NOMO-1 treated with DMSO at 0.1 percent for 48 hours (cell line): ENCODE data around the gene PCBD1.

Source experiments
- DNase-seq: peaks from one replicate; lab custom pipeline; 2025; ENCODE audit not compliant: unreplicated experiment; lab: John Stamatoyannopoulos, UW

Gene PCBD1

GRCh38 chr10:70917635-70918034 lies 29.3 kb upstream of the PCBD1 start:
- DNase-seq: no peak

- DNase-seq: no peak
Measured at GRCh38 chr10:70917226-70917625, 28.9 kb upstream of the PCBD1 start.

- no peak for DNase-seq
Measured at GRCh38 chr10:70916241-70916640, 27.9 kb upstream of the PCBD1 start.

GRCh38 chr10:70915806-70916205 lies 27.4 kb upstream of the PCBD1 start:
- no peak for DNase-seq

- no peak for DNase-seq
Measured at GRCh38 chr10:70915206-70915605, 26.8 kb upstream of the PCBD1 start.

- DNase-seq: no peak
Measured at GRCh38 chr10:70914316-70914864, 26.0 kb upstream of the PCBD1 start.

- no peak for DNase-seq
Measured at GRCh38 chr10:70913893-70914240, 25.5 kb upstream of the PCBD1 start.

GRCh38 chr10:70913191-70913892 lies 25.0 kb upstream of the PCBD1 start:
- no peak for DNase-seq

GRCh38 chr10:70912556-70912955 lies 24.2 kb upstream of the PCBD1 start:
- no peak for DNase-seq

GRCh38 chr10:70911386-70911785 lies 23.0 kb upstream of the PCBD1 start:
- DNase-seq: no peak

- no peak for DNase-seq
Measured at GRCh38 chr10:70910486-70911341, 22.3 kb upstream of the PCBD1 start.

- no peak for DNase-seq
Measured at GRCh38 chr10:70909326-70909935, 21.1 kb upstream of the PCBD1 start.

- no peak for DNase-seq
Measured at GRCh38 chr10:70908406-70909296, 20.3 kb upstream of the PCBD1 start.

- no peak for DNase-seq
Measured at GRCh38 chr10:70907637-70908405, 19.5 kb upstream of the PCBD1 start.

- DNase-seq: no peak
Measured at GRCh38 chr10:70906953-70907636, 18.7 kb upstream of the PCBD1 start.

- peak; percentile 5 for DNase-seq
Measured at GRCh38 chr10:70906031-70906783, 17.8 kb upstream of the PCBD1 start.

GRCh38 chr10:70905071-70906021 lies 17.0 kb upstream of the PCBD1 start:
- DNase-seq: no peak
